Measurements from ENCODE around the gene ZSCAN9. TPM values are rescaled to one million over a fixed set of nuclear protein-coding genes. Genes with fewer than 3 reads are reported as not detected.

Gene ZSCAN9
- total and polyA plus RNA-seq, 2 of the 13 experiments (the other 11 are each of a cell fraction or from before 2014, with no cell fraction given) = 14.6 to 17.8 TPM

GRCh38 chr6:28266962-28267694 is 42.1 kb downstream of the ZSCAN9 start, which contains the start of gene ZSCAN26 (continued):
- no peak; the same call in 1 of the 2 replicates for TF ChIP-seq THAP7 (CRISPR knock-in tag; IDR thresholded peaks at IDR 0.05)
- no peak for TF ChIP-seq ZNF776 (CRISPR knock-in tag; IDR thresholded peaks at IDR 0.05)
- TF ChIP-seq ZNF792 (CRISPR knock-in tag; IDR thresholded peaks at IDR 0.05) = peak; percentile 57; the same call in 1 of the 2 replicates
- peak; percentile 83; the same call in 1 of the 2 replicates for TF ChIP-seq ZNF136 (CRISPR knock-in tag; IDR thresholded peaks at IDR 0.05; ENCODE audit: low read depth)
- no peak for TF ChIP-seq BCLAF1 (IDR thresholded peaks at IDR 0.05)
- peak; percentile 82; the same call in 1 of the 2 replicates for TF ChIP-seq KLF13 (CRISPR knock-in tag; IDR thresholded peaks at IDR 0.05)
- TF ChIP-seq HNF1B (CRISPR knock-in tag; IDR thresholded peaks at IDR 0.05) = peak; percentile 85
- no peak for TF ChIP-seq CERS6 (CRISPR knock-in tag; IDR thresholded peaks at IDR 0.05)
- TF ChIP-seq PCBP2 (optimal IDR thresholded peaks at IDR 0.05; ENCODE audit: low read depth, low read length, poor library complexity, severe bottlenecking) = no peak
- peak; percentile 70; the same call in 1 of the 2 replicates for TF ChIP-seq PATZ1 (CRISPR knock-in tag; IDR thresholded peaks at IDR 0.05)
- TF ChIP-seq ZNF414 (CRISPR knock-in tag; IDR thresholded peaks at IDR 0.05) = peak; percentile 34; the same call in 1 of the 2 replicates
- peak; percentile 82; the same call in 1 of the 2 replicates for TF ChIP-seq ZNF580 (CRISPR knock-in tag; IDR thresholded peaks at IDR 0.05; ENCODE audit: borderline replicate concordance, low read depth)
- 0 out of 2 replicates have a peak, but pooled peaks have one; percentile 16 for TF ChIP-seq NBN (conservative IDR thresholded peaks at IDR 0.05)
- no peak for TF ChIP-seq ZNF207 (IDR thresholded peaks at IDR 0.05; ENCODE audit: borderline replicate concordance)
- TF ChIP-seq AKAP8 (CRISPR knock-in tag; IDR thresholded peaks at IDR 0.05) = no peak
- no peak for TF ChIP-seq ZNF101 (CRISPR knock-in tag; IDR thresholded peaks at IDR 0.05; ENCODE audit: borderline replicate concordance, low read depth)
- TF ChIP-seq MEIS2 (CRISPR knock-in tag; IDR thresholded peaks at IDR 0.05) = no peak
- peak; percentile 55; the same call in 1 of the 2 replicates for TF ChIP-seq SOX5 (CRISPR knock-in tag; IDR thresholded peaks at IDR 0.05; ENCODE audit: borderline replicate concordance)
